NCI-H510A treated with DMSO at 0.1 percent for 48 hours (cell line): ENCODE measurements around the gene GSPT2.
"Not testable (repeated sequence)": the region's sequence is repeated elsewhere in the genome, so short reads cannot be mapped to it uniquely, and the experiment has no call there.

Source experiments
- DNase-seq: peaks from one replicate; lab custom pipeline; 2025; lab: John Stamatoyannopoulos, UW

Gene GSPT2

DNA sequence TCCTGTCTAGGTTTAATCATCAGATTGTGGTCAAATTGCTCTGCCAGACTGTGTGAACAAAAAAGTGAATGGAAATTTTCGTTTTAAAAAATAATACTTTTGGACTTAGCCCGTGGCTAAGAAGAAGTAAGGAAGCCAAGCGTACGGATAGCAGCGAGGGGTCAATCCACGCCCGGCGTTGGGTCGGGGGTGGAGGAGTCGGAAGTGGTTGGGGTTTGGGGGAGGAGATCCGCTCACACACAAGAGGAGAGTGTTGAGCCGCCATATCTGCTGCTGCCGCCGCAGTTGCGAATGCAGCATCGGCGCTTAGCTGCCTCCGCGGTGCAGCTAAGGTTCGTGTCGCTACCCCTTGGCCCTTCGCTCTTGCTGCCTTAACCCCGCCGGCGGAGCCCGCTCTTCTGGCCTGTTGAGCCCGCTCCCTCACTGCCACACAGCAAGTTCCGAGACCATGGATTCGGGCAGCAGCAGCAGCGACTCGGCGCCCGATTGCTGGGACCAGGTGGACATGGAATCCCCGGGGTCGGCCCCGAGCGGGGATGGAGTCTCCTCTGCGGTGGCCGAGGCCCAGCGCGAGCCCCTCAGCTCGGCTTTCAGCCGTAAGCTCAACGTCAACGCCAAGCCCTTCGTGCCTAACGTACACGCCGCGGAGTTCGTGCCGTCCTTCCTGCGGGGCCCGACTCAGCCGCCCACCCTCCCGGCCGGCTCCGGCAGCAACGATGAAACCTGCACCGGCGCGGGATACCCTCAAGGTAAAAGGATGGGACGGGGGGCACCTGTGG, at the start of gene GSPT2:
TSS of gene GSPT2 (plus strand) at position 264 of the 779 bp plus-strand sequence. CDS start at position 449, 185 bp downstream.
- peak; percentile 28 for DNase-seq

GRCh38 chrX:51694254-51694653, 49.0 kb upstream of the GSPT2 start:
- DNase-seq, result no peak

DNA sequence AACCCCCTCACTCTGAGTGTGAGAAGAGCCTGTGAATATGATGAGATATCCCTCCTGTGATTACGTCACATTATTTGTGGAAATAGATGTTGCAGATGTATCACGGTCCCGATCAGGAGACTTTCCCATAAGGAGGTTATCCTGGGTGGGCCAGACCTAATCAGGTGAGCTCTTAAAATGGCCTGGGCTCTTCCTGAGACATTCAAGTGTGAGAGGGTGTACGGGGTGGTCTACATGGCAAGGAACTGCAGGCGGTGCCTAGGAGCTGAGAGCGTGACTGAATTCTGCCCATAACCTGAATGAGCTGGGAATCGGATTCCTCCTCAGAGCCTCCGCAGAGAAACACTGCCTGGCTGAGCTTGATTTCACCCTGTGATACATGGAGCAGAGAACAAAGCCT, 45.8 kb upstream of the GSPT2 start:
- no peak for DNase-seq

DNA sequence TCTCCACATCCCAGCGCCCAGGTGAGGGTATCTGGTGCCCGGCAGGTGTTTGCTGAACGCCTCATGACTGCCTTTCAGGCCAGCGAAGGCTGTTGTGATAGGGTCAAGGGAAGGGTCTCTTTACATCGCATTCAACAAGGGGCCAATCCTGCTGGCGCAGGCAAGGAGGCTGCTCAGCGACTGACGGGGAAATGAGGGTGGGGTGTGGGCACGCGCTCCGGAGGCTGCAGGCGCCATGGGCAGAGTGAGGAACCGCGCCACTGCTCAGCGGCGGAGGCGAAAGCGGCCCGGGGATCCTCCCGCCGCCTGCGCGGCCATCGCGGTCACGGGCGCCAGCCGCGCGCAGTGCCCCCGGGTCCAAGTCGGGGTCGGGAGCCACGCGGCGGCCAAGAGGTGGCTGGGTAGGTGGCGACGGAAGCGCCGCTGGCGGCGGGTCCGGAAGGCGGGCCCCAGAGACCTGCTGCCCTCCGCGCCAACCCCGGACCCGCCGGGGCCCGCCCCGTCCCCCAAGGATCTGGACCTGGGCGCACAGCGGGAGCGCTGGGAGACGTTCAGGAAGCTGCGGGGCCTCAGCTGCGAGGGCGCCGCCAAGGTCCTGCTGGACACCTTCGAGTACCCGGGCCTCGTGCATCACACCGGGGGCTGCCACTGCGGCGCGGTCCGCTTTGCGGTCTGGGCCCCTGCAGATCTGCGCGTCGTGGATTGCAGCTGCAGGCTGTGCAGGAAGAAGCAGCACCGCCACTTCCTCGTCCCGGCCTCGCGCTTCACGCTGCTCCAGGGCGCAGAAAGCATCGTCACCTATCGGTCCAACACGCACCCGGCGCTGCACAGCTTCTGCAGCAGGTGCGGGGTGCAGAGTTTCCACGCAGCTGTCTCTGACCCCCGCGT, 32.7 kb upstream of the GSPT2 start, which contains the start of gene CENPVL1:
TSS of gene CENPVL1 (plus strand) at position 236 of the 888 bp plus-strand sequence. CDS start at position 236, 0 bp downstream.
- DNase-seq, result not testable (repeated sequence)

- not testable (repeated sequence) for DNase-seq
Measured at GRCh38 chrX:51712943-51713647, 30.1 kb upstream of the GSPT2 start.

DNA sequence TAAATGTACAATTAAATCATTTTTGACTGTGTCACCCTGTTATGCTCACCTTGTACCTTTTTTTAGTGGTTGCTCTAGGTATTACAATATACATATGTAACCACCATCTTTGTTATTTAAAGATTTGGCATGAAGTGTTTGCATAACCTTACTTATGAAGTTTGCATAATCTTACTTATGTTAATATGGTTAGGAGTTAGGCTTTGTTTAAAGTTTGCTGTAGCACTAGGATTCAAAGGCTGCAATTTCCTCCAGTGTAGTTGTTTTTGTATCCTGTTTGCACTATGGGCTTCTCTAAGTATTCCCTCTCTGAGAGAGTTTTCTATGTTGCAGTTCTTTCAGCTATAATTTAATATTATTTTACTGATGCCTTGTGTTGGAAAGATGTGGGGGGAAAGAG, 15.0 kb upstream of the GSPT2 start:
- no peak for DNase-seq

DNA sequence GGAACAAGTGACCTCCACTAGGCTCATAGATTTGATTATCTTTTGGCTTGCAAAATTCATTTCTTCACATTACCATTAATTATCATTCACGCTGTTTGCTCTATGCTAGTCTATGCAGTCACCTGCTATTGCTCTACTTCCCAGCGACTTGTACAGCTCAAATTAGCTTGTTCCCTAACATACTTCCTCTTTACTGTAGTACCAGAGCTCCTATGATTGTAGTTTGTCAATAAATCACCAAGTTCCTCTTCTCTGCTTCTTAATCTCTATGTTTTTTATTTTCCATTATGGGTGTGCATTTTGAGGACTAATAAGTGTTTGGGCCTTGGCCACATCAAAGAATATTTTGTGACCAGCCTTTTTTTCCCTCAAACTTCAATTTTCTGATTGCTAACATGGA, 6.2 kb upstream of the GSPT2 start:
- no peak for DNase-seq

DNA sequence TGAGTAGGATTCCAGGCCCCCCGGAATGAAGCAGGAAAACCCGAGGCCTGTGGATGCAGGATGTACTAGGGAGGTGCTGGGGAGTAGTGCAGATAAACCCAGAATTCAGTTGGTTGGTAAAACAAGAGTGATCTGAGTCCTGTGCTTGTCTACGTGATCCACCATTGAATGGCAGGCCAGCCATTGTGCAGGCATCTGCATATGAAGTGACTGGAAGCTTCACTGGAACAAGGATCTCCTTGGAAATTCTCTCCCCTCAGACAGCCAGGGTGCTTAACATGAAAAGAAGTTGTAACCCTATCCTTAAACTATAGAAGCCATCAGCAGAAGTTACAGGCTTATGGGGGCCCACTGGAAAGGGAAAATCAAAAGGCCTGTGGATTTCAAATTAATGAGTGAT, 656 bp upstream of the GSPT2 start:
- DNase-seq, result no peak

DNA sequence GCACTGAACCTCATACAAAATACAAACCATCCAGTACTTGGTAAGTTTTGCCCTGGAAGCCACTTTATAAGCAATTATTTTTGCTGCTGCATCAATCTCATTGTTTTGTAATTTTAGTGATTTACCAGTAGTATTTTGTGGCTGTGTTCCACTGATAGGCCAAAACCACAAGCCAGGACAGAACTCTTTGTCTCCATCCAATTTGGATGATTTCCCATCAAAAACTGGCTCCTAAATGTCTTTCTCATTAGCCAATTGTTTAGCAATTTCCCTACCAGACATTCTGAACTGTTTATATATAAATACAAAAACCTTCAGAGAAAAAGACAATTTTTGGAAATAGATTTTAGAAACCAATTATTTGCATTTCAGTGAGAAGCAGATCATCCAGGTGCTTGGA, 4.4 kb downstream of the GSPT2 start:
- no peak for DNase-seq

DNA sequence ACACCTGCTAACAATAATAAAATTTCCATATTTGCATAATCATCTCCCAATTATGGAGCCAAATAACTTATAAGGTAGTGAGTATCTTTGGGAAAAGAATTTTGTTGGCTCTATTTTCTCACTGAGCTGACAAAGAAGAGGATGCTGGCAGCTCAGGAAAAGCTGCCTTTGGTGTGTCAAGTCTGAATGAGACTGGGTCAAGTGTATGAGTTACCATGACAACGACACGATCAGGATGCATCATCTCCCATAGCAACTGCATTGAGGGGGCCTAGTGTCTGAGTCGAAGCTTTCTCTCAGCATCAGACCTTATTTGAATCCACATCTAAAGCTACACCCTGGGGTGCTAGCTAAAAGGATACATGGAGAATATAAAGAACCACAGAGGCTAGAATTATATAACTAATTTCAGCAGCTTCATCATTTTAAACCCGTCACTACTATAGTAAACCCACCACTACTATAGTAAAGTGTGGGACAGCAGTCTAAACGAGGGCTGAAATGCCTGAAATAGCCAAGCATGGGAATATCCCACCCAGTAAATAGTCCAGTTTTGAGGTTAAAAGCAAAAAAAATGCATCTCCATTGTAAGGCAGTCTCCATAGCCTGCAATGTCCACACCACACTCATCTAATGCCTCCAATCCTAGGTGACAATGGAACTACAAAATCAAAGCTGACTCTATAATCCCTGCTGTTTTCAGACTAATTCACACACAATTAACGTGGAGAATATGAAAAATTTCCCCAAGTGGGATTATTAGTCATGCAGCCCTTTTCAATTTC, 16.0 kb downstream of the GSPT2 start:
- no peak for DNase-seq

- DNase-seq, result no peak
Measured at GRCh38 chrX:51760657-51761056, 17.4 kb downstream of the GSPT2 start.

DNA sequence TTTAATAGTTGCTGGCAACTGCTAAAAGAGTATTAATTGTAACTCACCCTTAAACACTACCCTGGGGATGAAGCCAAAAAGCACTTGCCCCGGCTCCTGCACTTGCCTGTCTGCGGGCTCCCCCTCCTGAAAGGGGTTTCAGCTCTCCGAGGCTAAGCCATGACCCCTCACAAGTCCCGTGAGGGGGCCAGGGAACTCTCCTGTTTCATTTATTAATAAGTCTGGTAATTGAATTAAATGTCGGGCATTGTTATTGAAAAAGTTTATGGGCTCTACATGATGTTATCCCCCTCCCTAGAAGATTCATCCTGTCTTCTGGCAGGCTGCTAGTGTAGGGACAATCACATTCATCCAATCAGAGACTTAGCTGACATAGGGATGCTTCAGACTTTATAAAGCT, 23.3 kb downstream of the GSPT2 start:
- no peak for DNase-seq

DNA sequence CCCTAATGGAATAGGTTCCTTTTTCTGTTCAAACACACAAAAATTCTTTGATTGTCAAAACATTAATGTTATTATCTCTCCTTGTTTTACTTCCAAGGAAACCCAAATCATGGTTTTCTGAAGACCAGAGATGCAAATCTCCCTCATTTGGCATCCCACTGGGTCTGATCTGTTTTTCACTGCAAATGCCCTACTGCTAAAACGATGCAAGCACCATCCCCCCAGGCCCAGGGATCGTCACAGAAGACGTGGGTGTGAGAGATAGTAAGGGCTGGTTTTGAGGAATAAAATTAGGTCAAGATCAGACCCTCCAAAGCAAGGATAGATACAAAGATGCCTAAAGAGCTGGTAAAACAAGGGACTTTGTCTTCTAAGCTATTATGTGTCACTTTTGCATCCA, 33.6 kb downstream of the GSPT2 start:
- DNase-seq, result no peak

GRCh38 chrX:51779306-51779705, 36.1 kb downstream of the GSPT2 start:
- no peak for DNase-seq

DNA sequence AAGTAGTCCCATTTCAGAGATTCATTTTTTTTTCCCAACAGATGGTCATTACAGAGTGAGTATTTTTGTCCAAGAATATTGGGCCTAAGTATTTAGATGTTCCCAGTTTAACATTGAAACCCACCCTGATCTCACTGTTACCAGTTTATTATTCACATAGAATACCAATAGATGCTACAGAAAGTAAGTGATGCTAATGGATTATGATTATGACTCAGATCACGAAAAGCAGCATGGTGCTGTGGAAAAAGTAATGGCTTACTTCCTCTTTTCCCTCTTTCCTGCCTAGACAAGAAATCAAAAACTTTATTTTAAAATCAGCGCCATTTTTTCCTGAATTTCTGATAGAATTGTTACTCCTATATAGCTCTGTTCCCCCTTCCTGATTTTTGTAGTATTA, 51.9 kb downstream of the GSPT2 start:
- no peak for DNase-seq
